Endothelial cell (in vitro differentiated cells): ENCODE measurements around the gene SULT1C2. TPM values are rescaled to one million over a fixed set of nuclear protein-coding genes. Genes with fewer than 3 reads are reported as not detected.

Experiments used
- DNase-seq: peaks from one replicate; pipeline ENCODE4 v3.0.0; 2021; ENCODE audit warnings: low spot score
- H3K27ac Mint-ChIP-seq: one replicate; pipeline ENCODE4 v1.8.0; 2021; ENCODE audit warnings: mixed read lengths, inconsistent platforms; ENCODE audit not compliant: unreplicated experiment
- H3K27me3 Mint-ChIP-seq: one replicate; pipeline ENCODE4 v1.8.0; 2021; ENCODE audit warnings: mild to moderate bottlenecking, moderate library complexity, mixed read lengths, inconsistent platforms; ENCODE audit not compliant: unreplicated experiment
- H3K36me3 Mint-ChIP-seq: one replicate; pipeline ENCODE4 v1.8.0; 2021; ENCODE audit warnings: mild to moderate bottlenecking, low read depth, mixed read lengths, inconsistent platforms; ENCODE audit not compliant: unreplicated experiment
- H3K4me1 Mint-ChIP-seq: one replicate; pipeline ENCODE4 v1.8.0; 2021; ENCODE audit warnings: mild to moderate bottlenecking, mixed read lengths, inconsistent platforms; ENCODE audit not compliant: unreplicated experiment
- H3K4me3 Mint-ChIP-seq: one replicate; pipeline ENCODE4 v1.8.0; 2021; ENCODE audit warnings: mild to moderate bottlenecking, mixed read lengths, inconsistent platforms; ENCODE audit not compliant: unreplicated experiment
- H3K9me3 Mint-ChIP-seq: one replicate; pipeline ENCODE4 v1.8.0; 2021; ENCODE audit warnings: mixed read lengths, inconsistent platforms; ENCODE audit not compliant: unreplicated experiment
- CTCF ChIP-seq: fragments of 200-600 bp; sonication (generic); IDR thresholded peaks from one replicate; pipeline ENCODE4 v1.5.0; 2021; ENCODE audit warnings: antibody characterized with exemption; ENCODE audit not compliant: unreplicated experiment
- total RNA-seq: library from RNA; stranded (reverse); fragmentation: NEBNext Ultra II Directional; extraction: Animal tissue kit (Norgen Biotek cat#: 25700); gene quantifications from one replicate; pipeline ENCODE4 v1.2.1, GENCODE V29; 2021; ENCODE audit not compliant: unreplicated experiment

SULT1C2 gene
- total RNA-seq, 1 donor from 2014 or later: 0.85 TPM

- peaks cover 4% of the 10 kb centered on the region for H3K36me3 Mint-ChIP-seq
- TF ChIP-seq CTCF: no peak
- H3K9me3 Mint-ChIP-seq: no peaks in the 10 kb centered on the region
- H3K27me3 Mint-ChIP-seq: no peaks in the 10 kb centered on the region
- H3K4me3 Mint-ChIP-seq: no peak overlapping the region
- H3K4me1 Mint-ChIP-seq: peaks cover 11% of the 10 kb centered on the region
- H3K27ac Mint-ChIP-seq: no peak overlapping the region
- no peak for DNase-seq
Observed at GRCh38 chr2:108266218-108266617, 22.5 kb upstream of the SULT1C2 start.

- TF ChIP-seq CTCF: no peak
- Mint-ChIP-seq H3K27ac (no peak overlapping the region), H3K27me3 (no peaks in the 10 kb centered on the region), H3K9me3 (no peaks in the 10 kb centered on the region), H3K4me3 (no peak overlapping the region), H3K36me3 (peaks cover 4% of the 10 kb centered on the region), H3K4me1 (peaks cover 15% of the 10 kb centered on the region)
- DNase-seq: no peak
Observed at GRCh38 chr2:108267101-108267500, 21.6 kb upstream of the SULT1C2 start.

GRCh38 chr2:108268001-108268400 is 20.7 kb upstream of the SULT1C2 start:
- Mint-ChIP-seq H3K9me3 (no peaks in the 10 kb centered on the region), H3K27me3 (no peaks in the 10 kb centered on the region), H3K27ac (no peak overlapping the region), H3K36me3 (peaks cover 4% of the 10 kb centered on the region), H3K4me3 (no peak overlapping the region), H3K4me1 (peaks cover 17% of the 10 kb centered on the region)
- TF ChIP-seq CTCF: no peak
- DNase-seq: no peak

GRCh38 chr2:108270346-108270745 is 18.3 kb upstream of the SULT1C2 start:
- no peaks in the 10 kb centered on the region for H3K9me3 Mint-ChIP-seq
- H3K4me1 Mint-ChIP-seq: peaks cover 14% of the 10 kb centered on the region
- no peaks in the 10 kb centered on the region for H3K27me3 Mint-ChIP-seq
- DNase-seq: no peak
- no peak overlapping the region for H3K4me3 Mint-ChIP-seq
- no peak for TF ChIP-seq CTCF
- peaks cover 15% of the 10 kb centered on the region for H3K36me3 Mint-ChIP-seq
- no peak overlapping the region for H3K27ac Mint-ChIP-seq

GRCh38 chr2:108270768-108271506 is 17.8 kb upstream of the SULT1C2 start:
- TF ChIP-seq CTCF: no peak
- no peaks in the 10 kb centered on the region for H3K9me3 Mint-ChIP-seq
- no peak overlapping the region for H3K4me3 Mint-ChIP-seq
- H3K27me3 Mint-ChIP-seq: no peaks in the 10 kb centered on the region
- H3K36me3 Mint-ChIP-seq: peaks cover 15% of the 10 kb centered on the region
- H3K27ac Mint-ChIP-seq: peak overlapping the region; percentile 86
- DNase-seq: no peak
- H3K4me1 Mint-ChIP-seq: peaks cover 14% of the 10 kb centered on the region
